PFSK-1 (cell line): ENCODE results near the gene ADGRL3.

Experiments
- POLR2AphosphoS5 ChIP-seq: IDR thresholded peaks from 2 replicates; pipeline ENCODE4 v1.6.1; 2012; ENCODE audit warnings: low read depth, mild to moderate bottlenecking, control low read depth, low read length, moderate library complexity
- TAF1 ChIP-seq: IDR thresholded peaks from 2 replicates; pipeline ENCODE4 v1.6.1; 2012; ENCODE audit warnings: low read length, control low read depth, borderline replicate concordance; ENCODE audit not compliant: insufficient read depth

DNA sequence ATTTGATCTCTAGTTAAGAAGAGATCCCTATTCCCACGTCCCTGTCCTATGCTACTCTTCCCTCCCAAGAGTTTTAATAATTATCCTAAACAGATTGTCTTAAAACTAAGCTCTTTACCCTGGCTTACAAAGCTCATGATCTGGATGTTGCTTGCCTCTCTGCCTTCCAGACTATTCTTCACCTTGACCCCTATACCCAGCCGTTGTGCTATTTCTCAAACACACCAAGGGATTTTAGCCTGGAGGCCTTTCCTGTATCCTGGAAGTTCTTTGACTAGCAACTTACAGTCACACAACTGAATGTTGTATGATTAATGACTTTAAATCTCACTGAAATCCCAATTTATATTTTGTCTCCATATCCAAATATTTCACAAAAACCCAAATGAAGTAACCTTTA, 314.9 kb downstream of the ADGRL3 start:
- TF ChIP-seq POLR2AphosphoS5 (no peak), TAF1 (no peak)
